HepG2 (cell line): ENCODE measurements around the gene TRIM72. TPM values are rescaled to one million over a fixed set of nuclear protein-coding genes. Genes with fewer than 3 reads are reported as not detected.

Source experiments
- ARID4A ChIP-seq: sonication (generic); formaldehyde crosslinking; IDR thresholded peaks from 2 replicates; pipeline ENCODE4 v1.5.0; 2020; ENCODE audit warnings: mild to moderate bottlenecking, missing genetic modification reagents, borderline replicate concordance
- CREM ChIP-seq, 2 experiments: sonication (generic) in 1 of 2; formaldehyde crosslinking in 1 of 2; IDR thresholded peaks; 2 replicates each; pipeline versions ENCODE4 v1.4.0 to v1.6.1; 2016 to 2020; ENCODE audit warnings: antibody characterized with exemption in 1 of 2, mild to moderate bottlenecking in 1 of 2, missing genetic modification reagents in 1 of 2
- HDAC2 ChIP-seq: sonication (generic); formaldehyde crosslinking; IDR thresholded peaks from 2 replicates; pipeline ENCODE4 v1.4.0; 2020; ENCODE audit warnings: missing genetic modification reagents
- HNRNPUL1 ChIP-seq: fragments of 200-400 bp; formaldehyde crosslinking; IDR thresholded peaks from 2 replicates; pipeline ENCODE4 v1.6.1; 2017; ENCODE audit warnings: low read depth, mild to moderate bottlenecking, low read length, moderate library complexity
- IRX3 ChIP-seq: sonication (generic); formaldehyde crosslinking; IDR thresholded peaks from 2 replicates; pipeline ENCODE4 v1.8.1; 2023; ENCODE audit warnings: mild to moderate bottlenecking, low read depth, missing genetic modification reagents, borderline replicate concordance
- NFAT5 ChIP-seq: sonication (generic); formaldehyde crosslinking; IDR thresholded peaks from 2 replicates; pipeline ENCODE4 v1.4.0; 2020; ENCODE audit warnings: missing genetic modification reagents
- PREB ChIP-seq: sonication (generic); formaldehyde crosslinking; IDR thresholded peaks from 2 replicates; pipeline ENCODE4 v1.4.0; 2020; ENCODE audit warnings: missing genetic modification reagents
- SALL1 ChIP-seq: sonication (generic); formaldehyde crosslinking; IDR thresholded peaks from 2 replicates; pipeline ENCODE4 v1.8.0; 2022; ENCODE audit warnings: mild to moderate bottlenecking, missing genetic modification reagents
- SMAD9 ChIP-seq: sonication (generic); formaldehyde crosslinking; IDR thresholded peaks from 2 replicates; pipeline ENCODE4 v1.5.1; 2020; ENCODE audit warnings: mild to moderate bottlenecking, missing genetic modification reagents
- UBTF ChIP-seq: sonication (generic); formaldehyde crosslinking; IDR thresholded peaks from 2 replicates; pipeline ENCODE4 v1.4.0; 2020; ENCODE audit warnings: mild to moderate bottlenecking, missing genetic modification reagents
- ZBTB7B ChIP-seq: sonication (generic); formaldehyde crosslinking; IDR thresholded peaks from 2 replicates; pipeline ENCODE4 v1.4.0; 2020; ENCODE audit warnings: missing genetic modification reagents
- ZNF136 ChIP-seq: sonication (generic); formaldehyde crosslinking; IDR thresholded peaks from 2 replicates; pipeline ENCODE4 v1.8.1; 2022; ENCODE audit warnings: low read depth, mild to moderate bottlenecking, moderate library complexity, missing genetic modification reagents
- ZNF143 ChIP-seq: sonication (generic); formaldehyde crosslinking; IDR thresholded peaks from 2 replicates; pipeline ENCODE4 v1.4.0; 2020; ENCODE audit warnings: missing genetic modification reagents
- ZNF547 ChIP-seq: sonication (generic); formaldehyde crosslinking; IDR thresholded peaks from 2 replicates; pipeline ENCODE4 v1.5.1; 2020; ENCODE audit warnings: mild to moderate bottlenecking, missing genetic modification reagents
- ZNF644 ChIP-seq: IDR thresholded peaks from 2 replicates; pipeline ENCODE4 v1.6.1; 2016; ENCODE audit warnings: low read depth
- polyA plus RNA-seq, 8 experiments: library from polyadenylated mRNA; depleted of rRNA in 3 of 8; stranded (reverse) in 7 of 8; unstranded in 1 of 8; fragments of >200 nt; fragmentation: Illumina TruSeq in 4 of 8; extraction: Trizol in 4 of 8; gene quantifications; 2 replicates each; pipeline versions ENCODE4 v1.2.1 to v1.2.3, GENCODE V29; 2011 to 2016; ENCODE audit warnings: low read depth in 4 of 8, missing spikeins in 1 of 8, mixed read lengths in 1 of 8; ENCODE audit not compliant: insufficient read depth in 1 of 8
- total RNA-seq, 5 experiments: library from RNA; depleted of rRNA; stranded (reverse); fragments of >200 nt; fragmentation: Illumina TruSeq; extraction: Trizol; gene quantifications; 2 replicates each; pipeline ENCODE4 v1.2.3, GENCODE V29; 2016; ENCODE audit warnings: low read depth in 1 of 5

The TRIM72 gene
- total and polyA plus RNA-seq, 2 of the 13 experiments (the other 11 are each of a cell fraction or from before 2014, with no cell fraction given), result not detected

- TF ChIP-seq PREB (CRISPR knock-in tag), result no peak
- TF ChIP-seq ZNF547 (CRISPR knock-in tag), result peak; percentile 59; the same call in 1 of the 2 replicates
- TF ChIP-seq UBTF, result peak; percentile 87
- TF ChIP-seq SALL1 (CRISPR knock-in tag), result peak; percentile 36
- no peak for TF ChIP-seq CREM (IDR thresholded peaks at IDR 0.05)
- TF ChIP-seq CREM (CRISPR knock-in tag; IDR thresholded peaks at IDR 0.05), result no peak
- no peak for TF ChIP-seq HNRNPUL1
- 0 out of 2 replicates have a peak, but pooled peaks have one; percentile 29 for TF ChIP-seq ZNF143 (CRISPR knock-in tag)
- no peak for TF ChIP-seq SMAD9
- TF ChIP-seq ZNF136 (CRISPR knock-in tag), result no peak
- no peak; the same call in 1 of the 2 replicates for TF ChIP-seq ZBTB7B (CRISPR knock-in tag)
- no peak for TF ChIP-seq IRX3 (CRISPR knock-in tag)
- TF ChIP-seq NFAT5 (CRISPR knock-in tag), result no peak
- TF ChIP-seq ARID4A (CRISPR knock-in tag), result peak; percentile 58
- no peak for TF ChIP-seq ZNF644 (CRISPR knock-in tag)
- no peak for TF ChIP-seq HDAC2 (CRISPR knock-in tag)
Measured at GRCh38 chr16:31202414-31203375, 11.2 kb upstream of the TRIM72 start, which contains the start of gene PYCARD (continued).
